Dendritic cell treated with granulocyte-macrophage colony-stimulating factor and Interleukin-4, amounts not matched to agents 40 ng/mL and 50 ng/mL, for 4 days (primary cell): ENCODE data around the gene NOP14.
A peak's percentile ranks its signal among the peaks of the same experiment; 100 is the strongest.
"Not testable (repeated sequence)": the region's sequence is repeated elsewhere in the genome, so short reads cannot be mapped to it uniquely, and the experiment has no call there.

Source experiments
- H3K27ac Mint-ChIP-seq: one replicate; pipeline ENCODE4 v1.8.0; 2022; ENCODE audit warnings: mild to moderate bottlenecking, mixed read lengths
- H3K27me3 Mint-ChIP-seq: one replicate; pipeline ENCODE4 v1.8.0; 2022; ENCODE audit warnings: mild to moderate bottlenecking, mixed read lengths
- H3K36me3 Mint-ChIP-seq: one replicate; pipeline ENCODE4 v1.8.0; 2022; ENCODE audit warnings: low read depth, mixed read lengths
- H3K4me1 Mint-ChIP-seq: one replicate; pipeline ENCODE4 v1.8.0; 2022; ENCODE audit warnings: low read depth, mixed read lengths
- H3K4me3 Mint-ChIP-seq: one replicate; pipeline ENCODE4 v1.8.0; 2022; ENCODE audit warnings: mild to moderate bottlenecking, moderate library complexity, mixed read lengths
- H3K9me3 Mint-ChIP-seq: one replicate; pipeline ENCODE4 v1.8.0; 2022; ENCODE audit warnings: mixed read lengths
- intact Hi-C: fragments of 100-400 bp; cut with micrococcal nuclease; formaldehyde crosslinking; loops from one replicate; pipeline ENCODE4 v1.15.0; 2022

Gene NOP14

GRCh38 chr4:2977211-2978088 is 14.2 kb upstream of the NOP14 start:
- H3K27me3 Mint-ChIP-seq = peaks cover 8% of the 10 kb centered on the region
- no peaks in the 10 kb centered on the region for H3K36me3 Mint-ChIP-seq
- peaks cover 24% of the 10 kb centered on the region for H3K9me3 Mint-ChIP-seq
- no peak overlapping the region for H3K4me3 Mint-ChIP-seq
- H3K4me1 Mint-ChIP-seq = peaks cover 5% of the 10 kb centered on the region
- intact Hi-C loops = loop anchor here (5.0 kb wide), 1 partner anchor 60 kb away; no protein-coding TSS in a partner anchor
- H3K27ac Mint-ChIP-seq = no peak overlapping the region

GRCh38 chr4:2971275-2971674 is 8.1 kb upstream of the NOP14 start:
- Mint-ChIP-seq H3K4me1 (no peaks in the 10 kb centered on the region), H3K4me3 (no peak overlapping the region), H3K27ac (no peak overlapping the region), H3K9me3 (no peaks in the 10 kb centered on the region), H3K36me3 (no peaks in the 10 kb centered on the region), H3K27me3 (peaks cover 1% of the 10 kb centered on the region)
- intact Hi-C loops = no loop called here

DNA sequence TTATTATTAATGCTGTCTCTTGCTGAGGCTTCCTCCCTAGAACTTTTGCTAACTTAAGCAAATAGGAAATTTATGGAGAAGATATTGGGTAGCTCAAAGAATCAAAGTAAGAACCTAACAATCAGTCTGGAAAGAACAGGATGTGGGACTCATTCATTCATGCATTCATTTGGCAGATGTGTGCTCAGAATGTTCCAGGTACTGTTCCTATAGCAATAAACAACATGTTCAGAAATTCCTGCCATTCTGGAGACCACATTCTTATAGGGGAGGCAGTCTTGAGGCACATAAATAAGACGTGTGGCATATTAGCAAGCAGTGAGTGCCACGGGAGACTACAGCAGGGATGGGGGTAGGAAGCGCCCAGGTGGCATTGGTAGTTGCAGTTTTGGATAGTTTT is 5.2 kb upstream of the NOP14 start:
- Mint-ChIP-seq H3K4me1 (peaks cover 21% of the 10 kb centered on the region), H3K27me3 (peaks cover 4% of the 10 kb centered on the region), H3K36me3 (peaks cover 5% of the 10 kb centered on the region), H3K4me3 (no peak overlapping the region), H3K9me3 (no peaks in the 10 kb centered on the region), H3K27ac (no peak overlapping the region)
- intact Hi-C loops = loop anchor here (10.0 kb wide), 1 partner anchor 106 kb away; the partner anchor contains the start of genes HTT and HTT-AS

GRCh38 chr4:2965262-2965661 is 2.1 kb upstream of the NOP14 start:
- peaks cover 34% of the 10 kb centered on the region for H3K4me1 Mint-ChIP-seq
- peak overlapping the region; percentile 0 for H3K4me3 Mint-ChIP-seq
- H3K27ac Mint-ChIP-seq = no peak overlapping the region
- peaks cover 12% of the 10 kb centered on the region for H3K36me3 Mint-ChIP-seq
- intact Hi-C loops = loop anchor here (10.0 kb wide), 1 partner anchor 110 kb away; the partner anchor contains the start of genes HTT and HTT-AS
- peaks cover 4% of the 10 kb centered on the region for H3K27me3 Mint-ChIP-seq
- no peaks in the 10 kb centered on the region for H3K9me3 Mint-ChIP-seq

GRCh38 chr4:2964706-2965258 is 1.6 kb upstream of the NOP14 start:
- intact Hi-C loops = loop anchor here (10.0 kb wide), 1 partner anchor 110 kb away; the partner anchor contains the start of genes HTT and HTT-AS
- Mint-ChIP-seq H3K36me3 (peaks cover 14% of the 10 kb centered on the region), H3K4me1 (peaks cover 34% of the 10 kb centered on the region), H3K9me3 (no peaks in the 10 kb centered on the region), H3K27me3 (peaks cover 4% of the 10 kb centered on the region), H3K27ac (peak overlapping the region; percentile 81), H3K4me3 (peak overlapping the region; percentile 93)

GRCh38 chr4:2963966-2964471 is 813 bp upstream of the NOP14 start:
- H3K27ac Mint-ChIP-seq = peak overlapping the region; percentile 81
- H3K9me3 Mint-ChIP-seq = no peaks in the 10 kb centered on the region
- H3K36me3 Mint-ChIP-seq = peaks cover 22% of the 10 kb centered on the region
- intact Hi-C loops = loop anchor here (1.0 to 10.0 kb wide), 2 partner anchors 30 to 111 kb away; partner anchors contain the start of genes HTT and HTT-AS
- H3K4me1 Mint-ChIP-seq = peaks cover 39% of the 10 kb centered on the region
- H3K27me3 Mint-ChIP-seq = peaks cover 4% of the 10 kb centered on the region
- peak overlapping the region; percentile 93 for H3K4me3 Mint-ChIP-seq

- Mint-ChIP-seq H3K36me3 (peaks cover 34% of the 10 kb centered on the region), H3K9me3 (no peaks in the 10 kb centered on the region), H3K27ac (peak overlapping the region; percentile 94), H3K4me1 (peaks cover 39% of the 10 kb centered on the region), H3K27me3 (peaks cover 4% of the 10 kb centered on the region), H3K4me3 (peak overlapping the region; percentile 93)
- intact Hi-C loops = loop anchor here (1.0 to 10.0 kb wide), 2 partner anchors 28 to 112 kb away; partner anchors contain the start of genes HTT and HTT-AS
Measured at GRCh38 chr4:2962614-2963174, 512 bp downstream of the NOP14 start.

DNA sequence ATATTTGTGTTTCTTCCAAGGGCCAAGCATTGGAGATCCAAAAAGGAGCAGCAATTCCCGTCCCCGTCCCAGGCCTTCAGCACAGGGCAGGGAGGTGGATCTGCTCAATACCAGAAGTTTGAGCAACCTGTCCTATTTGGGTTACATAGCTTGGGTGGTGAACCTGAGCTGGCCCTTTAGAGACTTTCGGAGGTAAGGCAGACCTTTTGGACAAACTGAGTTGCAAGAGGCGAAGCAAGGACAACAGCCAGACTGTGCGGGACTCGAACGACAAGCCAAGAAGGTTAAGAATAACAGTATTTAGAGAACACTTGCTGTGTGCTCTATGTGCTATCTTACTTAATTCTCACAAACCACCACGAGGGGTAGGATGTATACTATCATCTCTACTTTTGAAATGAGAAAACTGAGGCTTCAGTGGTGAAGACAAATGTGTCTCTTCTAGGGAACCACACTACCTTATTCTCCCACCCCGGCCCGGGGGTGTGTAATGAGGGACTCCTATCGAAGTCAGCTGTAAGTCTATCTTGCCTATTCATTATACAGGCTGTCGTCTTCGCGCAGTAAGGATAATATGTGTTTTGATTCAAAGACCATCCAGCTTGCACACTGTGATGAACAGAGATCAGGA is 1.3 kb downstream of the NOP14 start:
- intact Hi-C loops = loop anchor here (10.0 kb wide), 1 partner anchor 113 kb away; the partner anchor contains the start of genes HTT and HTT-AS
- Mint-ChIP-seq H3K9me3 (no peaks in the 10 kb centered on the region), H3K27me3 (peaks cover 4% of the 10 kb centered on the region), H3K36me3 (peaks cover 42% of the 10 kb centered on the region), H3K4me1 (peaks cover 39% of the 10 kb centered on the region), H3K4me3 (peak overlapping the region; percentile 93), H3K27ac (peak overlapping the region; percentile 94)

- Mint-ChIP-seq H3K9me3 (no peaks in the 10 kb centered on the region), H3K4me1 (peaks cover 39% of the 10 kb centered on the region), H3K27me3 (peaks cover 4% of the 10 kb centered on the region), H3K4me3 (peak overlapping the region; percentile 57), H3K36me3 (peaks cover 47% of the 10 kb centered on the region), H3K27ac (peak overlapping the region; percentile 94)
- intact Hi-C loops = loop anchor here (10.0 kb wide), 1 partner anchor 113 kb away; the partner anchor contains the start of genes HTT and HTT-AS
Measured at GRCh38 chr4:2961421-2961810, 1.8 kb downstream of the NOP14 start.

DNA sequence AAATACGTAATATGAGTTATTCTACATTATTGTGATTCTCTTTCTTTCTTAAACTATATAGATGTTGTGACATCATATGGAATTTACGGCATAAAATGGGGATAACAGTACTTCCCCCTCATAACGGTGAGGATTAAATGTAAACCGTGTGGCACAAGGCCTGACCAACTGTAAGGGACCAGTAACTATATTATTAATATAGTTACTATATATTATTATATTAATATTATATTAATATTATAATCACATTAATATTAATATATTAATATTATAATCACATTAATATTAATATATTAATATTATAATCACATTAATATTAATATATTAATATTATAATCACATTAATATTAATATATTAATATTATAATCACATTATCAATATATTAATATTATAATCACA is 2.8 kb downstream of the NOP14 start:
- H3K4me3 Mint-ChIP-seq, H3K9me3 Mint-ChIP-seq, H3K27ac Mint-ChIP-seq, H3K27me3 Mint-ChIP-seq: not testable (repeated sequence)
- peaks cover 33% of the 10 kb centered on the region for H3K4me1 Mint-ChIP-seq
- intact Hi-C loops = loop anchor here (10.0 kb wide), 1 partner anchor 114 kb away; the partner anchor contains the start of genes HTT and HTT-AS
- H3K36me3 Mint-ChIP-seq = peaks cover 57% of the 10 kb centered on the region

GRCh38 chr4:2958446-2958845 is 4.8 kb downstream of the NOP14 start:
- H3K27ac Mint-ChIP-seq = no peak overlapping the region
- H3K36me3 Mint-ChIP-seq = peaks cover 72% of the 10 kb centered on the region
- H3K27me3 Mint-ChIP-seq = no peaks in the 10 kb centered on the region
- H3K4me1 Mint-ChIP-seq = peaks cover 18% of the 10 kb centered on the region
- H3K4me3 Mint-ChIP-seq = no peak overlapping the region
- no peaks in the 10 kb centered on the region for H3K9me3 Mint-ChIP-seq
- intact Hi-C loops = no loop called here

DNA sequence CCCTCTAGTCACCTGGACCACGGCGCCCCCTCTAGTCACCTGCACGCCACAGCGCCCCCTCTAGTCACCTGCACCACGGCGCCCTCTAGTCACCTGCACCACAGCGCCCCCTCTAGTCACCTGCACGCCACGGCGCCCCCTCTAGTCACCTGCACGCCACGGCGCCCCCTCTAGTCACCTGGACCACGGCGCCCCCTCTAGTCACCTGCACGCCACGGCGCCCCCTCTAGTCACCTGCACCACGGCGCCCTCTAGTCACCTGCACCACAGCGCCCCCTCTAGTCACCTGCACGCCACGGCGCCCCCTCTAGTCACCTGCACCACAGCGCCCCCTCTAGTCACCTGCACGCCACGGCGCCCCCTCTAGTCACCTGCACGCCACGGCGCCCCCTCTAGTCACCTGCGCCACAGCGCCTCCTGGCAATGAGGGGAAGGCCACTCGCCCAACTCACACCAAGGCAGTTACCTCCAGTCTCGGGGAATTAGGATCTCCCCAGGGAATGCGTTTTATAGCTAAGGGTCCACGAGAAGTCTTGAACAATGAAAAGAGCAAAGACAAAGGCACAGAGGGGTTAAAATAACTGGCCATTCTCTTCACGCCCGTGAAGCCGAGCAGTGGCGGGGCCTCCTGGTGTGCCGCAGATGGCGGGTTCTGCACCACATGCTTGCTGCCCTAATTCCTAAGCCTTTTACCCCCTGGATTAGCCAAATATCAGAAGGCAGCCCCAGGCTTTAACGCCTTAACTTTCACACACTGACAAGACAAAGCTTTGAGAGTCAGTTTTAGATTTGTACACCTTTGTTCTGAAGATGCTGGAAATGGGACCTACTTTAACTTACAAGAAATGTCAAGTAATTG is 7.8 kb downstream of the NOP14 start:
- H3K27me3 Mint-ChIP-seq, H3K4me1 Mint-ChIP-seq, intact Hi-C loops, H3K9me3 Mint-ChIP-seq, H3K27ac Mint-ChIP-seq, H3K4me3 Mint-ChIP-seq: not testable (repeated sequence)
- peaks cover 95% of the 10 kb centered on the region for H3K36me3 Mint-ChIP-seq
